ENCODE measurements around the gene SALL4.
"Not testable (repeated sequence)": the region's sequence is repeated elsewhere in the genome, so short reads cannot be mapped to it uniquely, and the experiment has no call there.

The SALL4 gene

DNA sequence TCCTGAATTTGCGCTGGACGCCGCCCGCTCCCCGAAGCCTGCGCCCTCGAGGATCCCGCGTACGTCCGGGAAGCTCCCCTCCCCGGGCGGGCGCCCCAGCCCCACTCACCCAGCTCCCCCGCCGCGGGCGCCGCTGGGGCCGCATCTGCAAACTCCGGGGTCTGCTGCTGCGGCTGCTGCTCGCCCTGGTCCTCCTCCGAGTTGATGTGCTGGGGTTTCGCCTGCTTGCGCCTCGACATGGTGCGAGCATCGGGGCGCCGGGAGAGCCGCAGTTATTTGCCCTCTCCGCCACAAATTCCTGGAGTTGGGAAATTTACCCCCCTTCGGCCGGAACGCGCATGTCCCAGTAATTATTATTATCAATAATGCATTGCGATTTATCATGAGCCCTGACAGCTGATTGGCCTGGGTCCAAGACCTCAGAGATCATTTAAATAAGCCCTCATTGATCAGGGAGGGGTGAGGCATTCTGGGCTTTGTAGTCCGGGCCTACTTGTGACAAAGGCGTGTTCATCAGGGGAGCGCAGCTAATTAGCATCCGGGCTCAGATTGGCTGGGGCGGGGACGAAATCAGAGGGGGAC lies at the start of gene SALL4:
Gene SALL4 (minus strand): TSS at position 352 of the 582 bp plus-strand sequence. CDS start 113 bp downstream, at position 239.
- DNase-seq (ENCODE audit: low read depth in 1 of 2, low spot score in 1 of 2) = no peak

DNA sequence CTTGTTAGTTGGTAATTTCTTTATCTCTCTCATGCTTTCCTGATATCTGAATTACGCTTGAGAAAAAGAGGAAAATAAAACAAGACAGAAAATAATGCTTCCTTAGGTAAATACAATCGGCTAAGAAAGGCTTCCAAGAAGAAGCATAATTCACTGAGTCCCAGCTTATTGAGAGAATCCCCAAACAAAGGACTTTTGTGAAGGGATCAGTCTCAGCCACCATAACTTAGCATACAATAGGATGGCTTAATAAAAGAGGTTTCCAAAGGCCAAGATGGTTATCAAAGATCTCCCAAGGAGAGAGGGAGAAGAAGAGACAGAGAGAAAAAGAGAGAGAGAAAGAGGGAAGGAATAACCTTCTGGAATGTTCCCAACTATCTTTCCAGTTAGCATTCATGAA lies 46.0 kb upstream of the SALL4 start:
- DNase-seq (ENCODE audit: low read depth in 1 of 2, low spot score in 1 of 2) = no peak

DNA sequence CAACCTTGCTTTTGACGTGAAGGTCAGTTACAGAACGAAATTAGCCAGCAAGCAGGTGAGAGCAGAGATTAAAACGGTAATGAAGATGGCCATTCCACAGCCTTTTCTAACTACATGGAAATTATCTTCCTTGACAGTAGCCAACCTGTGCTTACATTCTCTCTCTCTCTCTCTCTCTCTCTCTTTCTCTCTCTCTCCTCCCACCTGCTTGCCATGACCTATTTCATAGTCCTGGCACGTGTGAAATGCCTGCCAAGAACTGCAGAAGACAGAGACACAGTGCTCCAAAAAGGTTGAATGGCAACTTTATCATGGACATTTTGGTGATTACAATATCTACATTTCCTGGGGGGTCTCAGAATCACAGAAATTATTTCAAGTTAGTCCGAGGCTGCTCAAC lies 38.5 kb upstream of the SALL4 start:
- no peak for DNase-seq (ENCODE audit: low read depth in 1 of 2, low spot score in 1 of 2)

DNA sequence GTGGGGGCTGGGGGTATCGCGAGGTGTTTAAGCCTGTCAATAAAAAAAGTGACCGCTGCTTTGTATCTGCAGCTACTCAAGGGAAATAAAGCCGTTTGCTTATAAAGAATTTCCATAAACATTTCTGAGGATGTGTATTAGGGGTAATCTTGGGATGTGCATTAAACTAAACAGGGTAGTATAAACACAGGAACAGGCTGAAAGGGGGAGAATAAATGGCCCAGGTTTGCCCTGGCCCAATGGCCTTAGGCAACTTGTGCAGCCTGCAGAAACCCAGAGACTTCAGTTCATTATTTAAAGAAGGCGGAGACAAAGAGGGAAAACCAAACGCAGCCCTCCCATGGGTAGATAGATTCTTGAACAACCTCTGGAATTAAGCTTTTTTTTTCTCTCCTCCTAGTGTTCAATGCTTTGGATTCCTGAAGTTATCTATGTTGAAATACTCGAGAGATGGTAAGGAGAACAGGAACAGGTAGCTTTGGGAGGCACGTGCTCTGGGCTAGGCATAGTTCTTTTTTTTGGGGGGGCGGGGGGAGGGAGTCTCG lies 35.6 kb upstream of the SALL4 start:
- no peak for DNase-seq (ENCODE audit: low read depth in 1 of 2, low spot score in 1 of 2)

DNA sequence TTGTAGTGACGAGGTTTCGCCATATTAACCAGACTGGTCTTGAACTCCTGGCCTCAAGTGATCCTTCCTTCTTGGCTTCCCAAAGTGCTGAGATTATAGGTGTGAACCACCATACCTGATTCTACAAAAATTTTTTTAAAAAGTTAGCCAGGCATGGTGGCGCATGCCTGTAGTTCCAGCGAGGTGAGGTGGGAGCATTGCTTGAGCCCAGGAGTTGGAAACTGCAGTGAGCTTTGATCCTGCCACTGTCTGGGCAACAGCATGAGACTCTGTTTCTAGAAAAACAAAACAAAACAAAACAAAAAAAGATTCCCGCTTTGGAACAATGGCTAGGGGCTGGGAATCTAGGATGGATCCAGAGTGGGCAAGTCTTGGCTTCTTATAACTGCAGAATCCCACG lies 35.1 kb upstream of the SALL4 start:
- no peak for DNase-seq (ENCODE audit: low read depth in 1 of 2, low spot score in 1 of 2)

DNA sequence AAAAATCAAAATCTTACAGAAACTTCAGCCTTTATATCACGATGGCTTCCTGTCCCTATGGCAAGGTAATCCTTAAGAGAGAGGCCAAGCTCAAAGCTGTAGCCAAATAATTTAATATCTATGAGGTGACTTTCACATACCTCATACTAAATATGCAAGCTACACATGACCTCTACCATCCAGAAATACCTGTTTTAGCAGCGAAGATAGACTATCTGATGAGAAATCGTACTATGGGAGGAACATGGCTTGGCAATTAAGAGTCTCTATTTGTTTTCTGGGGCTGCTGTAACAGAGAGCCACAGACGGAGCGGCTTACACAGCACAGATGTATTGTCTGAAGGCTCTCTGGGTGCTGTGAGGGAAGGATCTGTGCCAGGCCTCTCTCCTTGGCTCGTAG lies 31.0 kb upstream of the SALL4 start:
- no peak for DNase-seq (ENCODE audit: low read depth in 1 of 2, low spot score in 1 of 2)

DNA sequence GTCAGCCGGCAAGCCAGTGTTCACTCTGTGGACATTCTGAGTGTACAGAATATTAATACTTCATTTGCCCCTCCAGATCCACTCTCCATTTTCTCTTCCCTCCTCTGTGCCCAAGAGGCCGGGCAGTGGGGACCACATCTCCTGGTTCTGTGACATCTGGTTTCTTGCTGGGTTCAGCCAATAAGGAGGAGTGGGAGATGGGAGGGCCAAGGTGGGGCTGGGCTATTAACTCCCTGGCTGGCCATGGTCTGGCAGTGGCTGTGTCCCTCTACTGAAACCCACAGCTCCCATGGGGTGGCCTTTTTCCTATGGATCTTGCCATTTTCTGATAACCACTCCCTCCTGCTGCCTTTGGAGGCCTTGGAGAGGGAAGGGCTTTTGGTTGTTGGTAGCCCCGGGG lies 30.0 kb upstream of the SALL4 start:
- no peak for DNase-seq (ENCODE audit: low read depth in 1 of 2, low spot score in 1 of 2)

DNA sequence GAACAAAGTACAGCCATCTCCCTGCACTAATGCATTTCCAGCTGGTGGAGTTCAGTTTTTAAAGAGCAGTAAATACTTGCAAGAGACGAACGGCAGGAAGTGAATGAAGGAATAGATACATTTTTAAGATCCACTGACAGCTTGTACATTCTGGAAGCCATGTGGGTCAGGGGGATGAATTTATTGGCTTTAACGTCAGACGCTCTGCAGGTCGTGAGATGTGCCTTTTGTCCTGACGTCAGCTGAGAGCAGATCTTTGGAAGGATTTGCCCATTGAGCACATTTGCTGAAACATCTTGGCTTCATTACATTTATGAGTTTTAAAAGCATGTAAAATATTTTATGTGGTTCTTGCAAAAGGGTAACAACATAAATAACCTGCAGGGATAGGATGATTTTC lies 29.5 kb upstream of the SALL4 start:
- DNase-seq (ENCODE audit: low read depth in 1 of 2, low spot score in 1 of 2) = no peak

DNA sequence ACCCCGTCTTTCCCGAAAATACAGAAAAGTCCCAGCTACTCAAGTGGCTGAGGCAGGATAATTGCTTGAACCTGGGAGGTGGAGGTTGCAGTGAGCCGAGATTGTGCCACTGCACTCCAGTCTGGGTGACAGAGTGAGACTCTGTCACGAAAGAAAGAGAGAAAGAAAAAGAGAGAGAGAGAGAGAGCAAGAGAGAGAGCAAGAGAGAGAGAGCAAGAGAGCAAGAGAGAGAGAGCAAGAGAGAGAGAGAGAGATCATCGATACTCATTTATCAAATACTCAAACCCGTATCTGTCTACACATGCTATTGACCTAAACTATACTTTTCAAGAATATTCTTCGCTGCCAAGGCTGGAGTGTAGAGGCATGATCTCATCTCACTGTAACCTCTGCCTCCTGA lies 28.2 kb upstream of the SALL4 start:
- no peak for DNase-seq (ENCODE audit: low read depth in 1 of 2, low spot score in 1 of 2)

DNA sequence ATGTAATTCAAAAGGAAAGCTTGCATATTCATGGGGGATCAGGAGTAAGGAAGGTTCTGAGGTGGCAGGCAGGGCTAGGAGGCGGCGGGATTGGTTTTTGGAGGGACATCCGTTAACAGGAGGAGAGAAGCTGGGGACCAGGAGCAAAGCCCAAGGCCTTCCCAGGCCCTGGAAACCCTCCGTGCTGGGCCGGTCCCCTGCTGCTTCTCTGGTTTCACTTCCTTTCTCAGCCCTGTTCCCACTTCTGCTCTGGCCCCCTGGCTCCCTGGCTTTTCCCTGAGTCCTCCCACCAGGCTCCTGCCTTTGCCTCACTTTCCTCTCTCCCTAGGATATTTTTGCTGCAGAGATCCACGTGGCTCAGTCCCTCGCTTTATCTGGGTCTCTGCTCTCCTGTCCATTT lies 26.4 kb upstream of the SALL4 start:
- DNase-seq (ENCODE audit: low read depth in 1 of 2, low spot score in 1 of 2) = no peak

DNA sequence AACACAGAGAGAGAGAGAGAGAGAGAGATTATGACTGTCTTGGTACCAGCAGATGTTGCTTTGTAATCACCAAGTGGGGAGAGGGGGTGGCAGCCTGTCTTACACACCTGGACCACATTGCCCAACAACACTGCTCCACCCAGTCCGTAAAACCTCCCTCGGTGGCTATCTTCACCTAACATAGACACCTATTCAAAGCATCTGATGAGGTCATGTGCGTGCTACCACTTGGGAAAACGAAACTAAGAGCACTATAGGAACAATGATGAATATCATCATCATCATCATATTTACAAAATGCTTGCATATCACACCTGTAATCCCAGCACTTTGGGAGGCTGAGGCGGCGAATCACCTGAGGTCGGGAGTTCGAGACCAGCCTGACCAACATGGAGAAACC lies 24.1 kb upstream of the SALL4 start:
- no peak for DNase-seq (ENCODE audit: low read depth in 1 of 2, low spot score in 1 of 2)

DNA sequence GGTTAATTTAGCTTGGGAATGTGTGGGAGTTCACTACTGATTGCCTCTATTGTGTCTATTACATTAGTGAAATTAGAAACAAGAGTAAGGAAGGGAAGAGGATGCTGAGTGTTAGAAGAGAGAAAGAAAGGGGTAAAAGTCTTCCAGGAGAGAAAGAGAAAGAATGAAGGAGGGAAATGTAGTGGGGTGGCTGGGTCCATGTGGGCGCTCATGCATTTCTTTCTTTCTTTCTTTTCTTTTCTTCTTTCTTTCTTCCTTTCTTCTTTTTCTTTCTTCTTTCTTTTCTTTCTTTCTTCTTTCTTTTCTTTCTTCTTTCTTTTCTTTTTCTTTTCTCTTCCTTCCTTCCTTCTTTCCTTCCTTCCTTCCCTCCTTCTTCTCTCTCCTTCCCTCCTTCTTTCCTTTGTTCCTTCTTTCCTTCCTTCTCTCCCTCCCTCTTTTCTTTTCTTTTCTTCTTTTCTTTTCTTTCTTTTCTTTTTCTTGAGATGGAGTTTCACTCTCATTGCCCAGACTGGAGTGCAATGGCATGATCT lies 16.2 kb upstream of the SALL4 start:
- DNase-seq (ENCODE audit: low read depth in 1 of 2, low spot score in 1 of 2) = no peak

DNA sequence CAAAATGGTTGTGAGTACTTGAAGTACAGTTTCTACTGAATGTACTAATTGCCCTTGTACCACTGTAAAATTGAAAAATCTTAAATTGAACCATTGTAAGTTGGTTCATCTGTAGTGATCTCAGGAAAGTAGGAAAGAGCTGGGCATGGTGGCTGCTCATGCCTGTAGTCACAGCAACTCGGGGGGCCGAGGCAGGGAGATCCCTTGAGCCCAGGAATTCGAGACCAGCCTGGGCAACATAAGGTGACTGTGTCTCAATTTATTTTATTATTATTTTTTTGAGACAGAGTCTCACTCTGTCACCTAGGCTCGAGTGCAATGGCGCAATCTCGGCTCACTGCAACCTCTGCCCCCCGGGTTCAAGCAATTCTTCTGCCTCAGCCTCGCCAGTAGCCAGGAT lies 14.5 kb upstream of the SALL4 start:
- DNase-seq (ENCODE audit: low read depth in 1 of 2, low spot score in 1 of 2) = not testable (repeated sequence)

DNA sequence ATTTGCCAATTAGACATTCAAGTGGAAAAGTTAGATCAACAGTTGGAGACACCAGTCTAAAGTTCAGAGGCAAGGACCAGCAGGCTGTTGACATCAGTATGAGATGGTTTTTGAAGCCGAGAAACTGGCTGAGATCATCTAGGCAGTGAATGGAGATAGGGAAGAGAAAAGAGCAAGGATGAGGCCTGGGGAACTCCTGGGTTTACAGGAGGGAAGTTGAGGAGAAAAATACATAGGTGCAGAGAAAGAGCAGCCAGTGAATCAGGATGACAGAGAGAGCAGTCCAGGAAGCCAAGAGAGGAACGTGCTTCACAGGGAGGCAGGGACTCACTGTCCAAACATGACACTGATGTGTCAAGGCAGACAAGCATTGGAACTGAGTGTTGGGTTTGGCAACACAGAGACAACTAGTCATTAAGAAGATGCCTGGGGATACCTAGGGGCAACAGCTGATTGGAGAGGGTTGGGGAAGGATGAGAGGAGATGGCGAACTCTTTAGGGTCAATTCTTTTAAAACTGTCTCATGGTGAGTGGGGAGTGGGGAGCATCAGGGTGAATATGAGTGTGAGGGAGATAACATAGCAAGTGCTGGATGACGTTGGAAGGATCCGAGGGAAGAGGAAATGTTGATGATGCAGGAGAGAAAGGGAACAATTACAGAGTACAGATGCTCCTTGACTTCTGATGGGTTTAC lies 13.2 kb upstream of the SALL4 start:
- DNase-seq (ENCODE audit: low read depth in 1 of 2, low spot score in 1 of 2) = no peak

DNA sequence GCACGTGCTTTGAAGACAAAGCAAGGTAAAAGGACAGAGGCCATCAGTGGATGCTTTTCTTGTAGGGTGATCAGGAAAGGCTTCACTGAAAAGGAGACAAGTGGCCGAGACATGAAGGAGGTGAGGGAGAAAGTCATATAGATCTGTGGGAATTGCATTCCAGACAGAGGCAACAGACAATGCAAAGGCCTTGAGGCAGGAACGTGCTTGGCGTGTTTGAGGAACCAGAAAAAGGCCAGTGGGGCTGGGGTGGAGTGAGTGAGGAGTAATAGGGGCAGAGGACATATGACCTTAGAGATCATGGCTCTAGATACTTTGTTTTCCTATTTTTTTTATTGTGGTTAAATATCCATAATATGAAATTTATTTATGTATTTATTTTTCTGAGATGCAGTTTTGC lies 10.5 kb upstream of the SALL4 start:
- no peak for DNase-seq (ENCODE audit: low read depth in 1 of 2, low spot score in 1 of 2)

DNA sequence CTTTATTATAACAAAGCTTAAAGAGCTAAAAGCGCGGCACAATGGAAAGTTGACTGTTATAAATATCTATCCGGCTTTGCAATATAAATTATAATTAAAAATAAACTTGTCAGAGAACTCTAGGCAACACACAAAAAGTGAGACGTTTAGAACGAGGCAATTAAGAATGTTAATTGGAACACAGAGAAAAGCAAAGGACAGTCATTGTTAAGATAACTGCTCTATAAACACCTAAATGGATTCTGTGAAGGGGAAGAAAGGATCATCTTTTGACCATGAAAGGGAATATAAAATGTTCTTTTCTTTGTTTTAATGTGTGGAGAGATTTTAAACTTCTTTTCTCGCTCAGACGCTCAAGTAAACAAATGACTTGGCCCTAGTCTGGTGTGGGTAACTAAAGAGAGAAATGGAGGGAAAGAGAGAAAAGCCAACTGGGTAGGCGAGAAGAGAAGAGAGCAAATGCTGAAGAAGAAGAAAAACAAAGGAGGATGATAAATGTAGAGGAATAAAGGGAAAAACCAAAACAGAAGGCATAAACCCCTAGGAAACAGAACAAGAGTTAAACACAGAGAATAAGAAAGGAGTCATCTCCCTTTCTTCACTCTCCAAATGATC lies 9.3 kb upstream of the SALL4 start:
- no peak for DNase-seq (ENCODE audit: low read depth in 1 of 2, low spot score in 1 of 2)

DNA sequence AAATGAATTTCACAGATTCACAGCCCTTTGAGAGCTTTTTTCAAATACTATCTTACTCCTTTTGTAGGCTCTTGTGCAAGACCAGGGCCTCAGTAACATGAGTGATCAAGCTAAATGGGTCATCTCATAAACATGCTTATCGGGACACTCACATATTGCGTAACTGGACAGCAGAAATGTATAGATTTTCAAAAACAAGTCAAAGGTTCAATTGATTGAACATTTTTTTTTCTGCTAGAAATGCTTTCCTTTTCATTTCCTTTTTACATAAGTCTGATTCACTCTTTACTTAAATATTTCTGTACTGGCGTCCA lies 8.7 kb upstream of the SALL4 start:
- DNase-seq (ENCODE audit: low read depth in 1 of 2, low spot score in 1 of 2) = no peak

DNA sequence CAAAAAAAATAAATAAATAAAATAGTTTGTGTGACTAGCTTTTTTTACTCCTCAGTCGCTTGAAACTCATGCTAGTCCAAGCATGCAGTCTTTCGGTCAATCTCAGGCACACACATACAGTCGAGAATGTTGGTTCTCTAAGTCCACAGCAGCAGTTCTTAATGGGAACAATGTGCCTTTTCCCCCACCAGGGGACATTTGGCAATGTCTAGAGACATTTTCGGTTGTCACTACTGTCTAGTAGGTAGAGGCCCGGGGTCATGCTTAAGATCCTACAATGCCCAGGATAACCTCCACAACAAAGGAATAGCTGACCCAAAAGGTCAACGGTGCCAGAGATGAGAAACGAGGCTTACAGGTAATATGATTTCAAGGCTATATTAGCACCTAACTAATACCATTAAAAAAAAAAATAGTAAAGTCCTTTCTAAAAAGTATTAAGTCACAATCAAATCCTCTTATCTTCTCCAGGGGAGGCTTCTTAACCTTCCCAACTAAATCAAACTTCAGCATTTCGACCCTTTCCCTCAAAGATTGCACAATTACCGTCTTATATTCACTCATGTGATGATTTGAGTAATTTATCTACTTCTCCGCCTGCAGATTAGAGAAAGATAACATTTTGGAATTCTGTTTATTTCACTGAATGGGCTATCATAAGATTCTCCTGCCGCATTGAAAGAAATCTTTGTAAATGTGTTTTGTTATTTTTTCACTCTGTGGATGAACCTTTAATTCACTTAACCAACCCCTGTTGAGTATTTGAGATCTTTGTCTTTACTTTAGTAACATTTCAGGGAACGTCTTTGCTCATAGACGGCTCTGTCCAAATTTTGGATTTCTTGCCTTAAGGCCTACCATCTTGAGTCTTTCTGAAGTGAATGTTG lies 8.1 kb upstream of the SALL4 start:
- DNase-seq (ENCODE audit: low read depth in 1 of 2, low spot score in 1 of 2) = no peak

DNA sequence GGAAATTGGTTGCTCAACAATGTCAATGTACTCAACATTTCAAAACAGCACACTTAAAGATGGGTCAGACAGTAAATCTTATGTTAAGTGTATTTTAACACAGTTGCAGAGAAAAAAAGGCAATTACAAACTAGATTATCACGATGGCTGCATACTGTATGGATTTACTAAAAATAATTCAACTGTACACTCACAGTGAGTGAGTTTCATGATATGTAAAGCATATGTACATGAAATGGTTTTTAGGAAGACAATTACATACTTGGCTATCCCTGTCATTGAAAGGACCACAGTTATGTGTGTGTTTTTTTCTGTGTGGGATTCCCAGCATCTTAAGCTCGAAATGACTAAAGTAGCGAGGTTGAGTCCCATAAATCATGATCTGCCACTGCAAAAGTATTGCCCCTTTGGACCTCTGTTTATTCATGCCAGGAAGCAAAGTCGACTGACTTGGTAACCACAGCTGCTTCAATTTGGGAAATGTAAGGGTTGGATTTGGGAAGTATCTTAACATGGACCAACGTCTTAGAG lies 5.5 kb upstream of the SALL4 start:
- DNase-seq (ENCODE audit: low read depth in 1 of 2, low spot score in 1 of 2) = no peak

DNA sequence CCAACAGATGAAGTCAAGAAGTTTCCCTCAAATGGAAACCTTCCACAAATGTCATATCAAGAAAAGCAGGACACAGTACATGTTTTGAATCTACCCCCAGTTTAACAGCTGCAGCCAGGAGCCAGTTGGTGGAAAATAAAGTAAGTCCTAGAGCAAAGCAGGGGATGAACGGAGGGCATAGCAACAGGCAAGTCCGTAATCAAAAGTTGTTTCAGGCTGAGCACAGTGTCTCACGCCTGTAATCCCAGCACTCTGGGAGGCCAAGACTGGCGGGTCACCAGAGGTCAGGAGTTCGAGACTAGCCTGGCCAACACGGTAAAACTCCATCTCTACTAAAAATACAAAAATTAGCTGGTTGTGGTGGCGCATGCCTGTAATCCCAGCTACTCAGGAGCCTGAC lies 2.4 kb upstream of the SALL4 start:
- no peak for DNase-seq (ENCODE audit: low read depth in 1 of 2, low spot score in 1 of 2)

DNA sequence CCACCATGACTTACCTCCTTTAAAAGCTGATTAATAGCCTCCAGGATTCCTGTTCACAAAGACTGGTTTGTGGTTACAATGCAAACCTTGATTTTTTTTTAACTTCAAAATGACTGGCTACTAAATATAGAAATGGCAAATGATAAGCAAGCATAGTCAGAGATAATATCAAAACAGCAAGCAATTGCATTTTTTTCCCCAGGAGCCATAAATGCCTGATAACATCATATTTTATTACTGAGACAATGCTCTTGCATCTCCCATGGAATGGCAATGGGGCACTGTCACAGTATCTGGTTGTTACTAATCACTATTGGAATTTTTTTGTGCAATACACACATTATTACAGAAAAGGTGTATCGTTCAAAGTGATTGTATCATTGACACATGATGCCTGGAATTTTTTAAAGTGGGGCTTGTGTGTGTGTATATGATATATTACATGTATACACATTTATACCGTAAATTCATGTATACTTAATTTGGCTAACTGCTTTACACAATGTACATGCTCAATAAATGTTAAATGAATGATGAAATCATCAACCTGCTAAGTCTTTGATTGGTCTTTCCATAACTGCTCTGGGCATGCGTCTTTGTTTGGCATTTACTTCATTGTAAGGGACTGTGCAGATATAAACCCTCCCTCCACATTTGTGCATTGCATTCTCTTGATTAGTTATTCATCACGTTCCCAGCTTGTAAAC lies 980 bp upstream of the SALL4 start:
- no peak for DNase-seq (ENCODE audit: low read depth in 1 of 2, low spot score in 1 of 2)

Data from activated CD4-positive, alpha-beta T cell treated with anti-CD3 and anti-CD28 coated beads, Interleukin-2, amount 50 U/mL, for 24 hours (primary cell).